HG03175 (cell line): Measurements from ENCODE around the gene SLC49A3.
"Not testable (repeated sequence)": the region's sequence is repeated elsewhere in the genome, so short reads cannot be mapped to it uniquely, and the experiment has no call there.

Experiments used
- ATAC-seq: cut with Tn5 transposase; IDR thresholded peaks from one replicate; pipeline ENCODE4 v1.9.1; 2021; ENCODE audit warnings: mild to moderate bottlenecking, moderate library complexity; ENCODE audit not compliant: unreplicated experiment

SLC49A3 gene

GRCh38 chr4:703336-704197, 14.6 kb upstream of the SLC49A3 start:
- ATAC-seq: no peak

DNA sequence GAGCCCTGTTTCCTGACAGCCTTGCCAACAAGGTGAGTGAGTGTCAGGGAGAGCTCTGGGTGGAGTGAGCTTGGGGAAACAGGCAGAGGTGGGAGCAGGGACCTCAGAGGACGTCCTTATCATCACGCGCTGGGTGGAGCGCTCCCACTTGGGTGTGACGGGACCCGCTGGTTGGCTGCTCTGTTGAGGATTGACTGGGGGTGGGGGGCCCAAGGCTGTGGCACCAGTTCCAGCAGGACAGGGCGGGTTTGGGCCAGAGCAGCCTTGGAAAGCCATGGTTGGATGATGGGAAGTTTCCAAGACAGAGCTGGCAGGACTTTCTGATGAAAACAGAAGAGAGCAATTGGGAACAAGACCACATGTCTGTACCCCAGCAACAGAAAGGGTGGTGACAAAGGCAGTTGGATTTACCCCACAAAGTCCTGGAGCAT, 13.7 kb upstream of the SLC49A3 start:
- no peak for ATAC-seq

- no peak for ATAC-seq
Observed at GRCh38 chr4:700587-701264, 11.8 kb upstream of the SLC49A3 start.

DNA sequence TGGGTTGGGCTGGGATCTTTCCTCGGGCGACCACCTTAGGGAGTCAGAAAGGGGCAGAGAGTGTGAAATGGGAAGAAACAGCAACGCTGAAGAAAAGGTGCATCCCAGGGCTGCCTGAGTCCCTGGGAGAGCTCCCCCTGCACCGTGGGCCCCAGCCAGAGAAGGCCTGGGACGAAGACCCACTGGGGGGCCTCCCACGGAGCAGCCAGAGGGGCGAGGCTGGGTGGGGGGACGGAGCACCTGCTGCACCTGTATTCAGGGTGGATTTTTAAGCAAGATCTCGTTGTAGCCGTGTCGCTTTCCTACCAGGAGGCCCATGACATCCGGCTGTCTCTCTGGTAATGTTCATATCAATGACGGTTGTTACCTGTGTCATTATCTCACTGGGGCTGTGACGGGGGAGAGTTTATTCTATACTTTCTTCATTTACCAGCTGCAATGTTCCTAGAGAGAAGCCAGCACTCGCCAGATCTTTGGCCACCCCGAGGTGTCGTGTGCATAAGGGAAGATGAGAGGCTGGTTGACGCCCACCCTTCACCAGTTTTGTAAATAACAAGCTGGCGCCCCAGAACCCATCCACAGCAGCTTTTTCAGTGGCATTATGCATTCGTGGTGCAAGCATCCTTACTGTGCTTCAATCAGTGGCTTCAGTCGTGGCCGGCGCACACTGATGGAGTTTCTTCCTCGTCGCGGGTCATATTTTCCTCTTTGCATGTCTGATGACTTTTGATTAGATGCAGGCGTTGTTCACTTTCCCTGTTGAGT, 11.0 kb upstream of the SLC49A3 start:
- no peak for ATAC-seq

- ATAC-seq: not testable (repeated sequence)
Observed at GRCh38 chr4:694341-694940, 5.5 kb upstream of the SLC49A3 start.

GRCh38 chr4:692771-693554, 4.0 kb upstream of the SLC49A3 start:
- ATAC-seq: no peak

GRCh38 chr4:689723-690122, 772 bp upstream of the SLC49A3 start:
- ATAC-seq: no peak

GRCh38 chr4:687971-688853, 739 bp downstream of the SLC49A3 start:
- ATAC-seq: no peak

GRCh38 chr4:687048-687970, 1.6 kb downstream of the SLC49A3 start:
- ATAC-seq: no peak

GRCh38 chr4:686413-687040, 2.4 kb downstream of the SLC49A3 start:
- no peak for ATAC-seq

DNA sequence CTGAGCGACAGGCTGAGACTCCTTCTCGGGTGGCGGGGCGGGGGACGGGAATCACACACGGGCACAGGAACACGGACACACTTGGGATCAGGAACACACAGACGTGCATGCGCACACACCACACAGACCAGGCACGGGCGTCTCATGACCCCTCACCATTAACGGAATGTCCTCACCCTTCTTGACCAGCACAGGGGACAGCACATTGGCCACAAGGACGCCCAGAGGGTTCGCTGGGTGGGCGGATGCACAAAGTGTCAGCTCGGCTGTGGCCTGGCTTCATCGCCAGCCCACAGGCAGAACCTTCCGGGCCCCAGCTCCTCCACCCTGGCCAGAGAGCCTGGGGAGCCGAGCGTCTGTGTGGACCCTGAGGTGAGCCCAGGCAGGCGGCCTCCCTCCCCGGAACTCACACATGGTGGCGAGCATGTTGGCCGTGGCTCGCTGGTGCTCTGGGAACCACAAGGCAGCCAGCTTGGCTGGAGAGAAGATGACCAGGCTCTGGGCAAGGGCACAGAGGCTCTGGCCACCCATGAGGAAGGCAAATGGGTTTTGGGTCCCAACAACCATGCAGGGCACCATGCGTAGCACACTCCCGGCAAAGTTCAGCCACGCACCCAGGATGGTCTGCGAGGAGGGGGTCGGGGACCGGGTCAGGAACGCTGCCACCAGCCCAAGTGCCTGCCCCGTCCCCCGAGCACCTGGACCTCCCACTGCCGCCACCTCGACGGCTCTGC, 3.1 kb downstream of the SLC49A3 start:
- no peak for ATAC-seq

- ATAC-seq: no peak
Observed at GRCh38 chr4:684623-685327, 4.2 kb downstream of the SLC49A3 start.

- no peak for ATAC-seq
Observed at GRCh38 chr4:683982-684622, 4.8 kb downstream of the SLC49A3 start.

DNA sequence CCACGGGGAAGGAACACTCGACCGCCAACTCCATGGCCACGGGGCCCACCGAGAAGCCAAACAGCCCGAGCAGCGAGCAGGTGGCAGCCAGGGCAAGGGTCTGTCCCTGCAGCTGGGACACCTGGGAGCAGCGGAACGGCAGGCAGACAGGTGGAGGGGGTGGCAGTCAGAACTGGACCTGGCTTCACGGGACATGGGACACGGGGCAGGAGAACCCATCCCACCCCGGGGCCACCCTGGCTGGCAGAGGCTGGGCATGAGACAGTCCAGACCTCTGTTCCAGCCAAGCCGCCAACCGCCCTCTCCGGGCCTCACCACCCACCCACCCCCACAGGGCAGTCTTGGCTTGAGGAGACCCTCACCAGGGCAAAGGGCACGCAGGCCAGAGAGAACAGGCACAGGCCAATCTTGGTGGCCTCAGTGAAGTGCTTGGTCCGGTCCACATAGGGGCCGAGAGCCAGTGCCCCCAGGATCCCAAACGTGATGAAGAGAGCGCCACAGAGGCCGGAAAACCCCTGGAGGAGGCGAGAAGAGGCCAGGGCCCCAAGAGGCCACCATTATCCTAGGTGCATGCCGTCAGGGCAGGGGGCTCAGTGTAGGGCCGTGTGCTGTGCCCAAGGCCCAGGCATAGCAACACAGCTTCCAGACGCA, 5.6 kb downstream of the SLC49A3 start:
- ATAC-seq: no peak

GRCh38 chr4:682490-683172, 6.3 kb downstream of the SLC49A3 start:
- ATAC-seq: no peak
